AG09309 (cell line): ENCODE data around the gene VCAN.

Experiments
- DNase-seq: peaks from one replicate; pipeline ENCODE4 v3.0.0-alpha.2; 2010; ENCODE audit warnings: low read depth
- H3K4me3 ChIP-seq: 2 replicates; pipeline ENCODE4 v1.5.1; 2011; ENCODE audit warnings: mild to moderate bottlenecking, low read depth, low read length, moderate library complexity; ENCODE audit not compliant: control insufficient read depth
- CTCF ChIP-seq: IDR thresholded peaks from 2 replicates; pipeline ENCODE4 v1.5.1; 2011; ENCODE audit warnings: mild to moderate bottlenecking, low read depth, low read length, inconsistent platforms; ENCODE audit not compliant: insufficient read depth, control insufficient read depth; ENCODE audit errors: missing control alignments

The VCAN gene

GRCh38 chr5:83628360-83628759 is 156.8 kb downstream of the VCAN start:
- no peak for TF ChIP-seq CTCF
- no peak for DNase-seq
- H3K4me3 ChIP-seq, result no peak overlapping the region
